Activated naive CD8-positive, alpha-beta T cell (primary cell): ENCODE results near the gene TOGARAM2.

Experiments used
- H3K27ac Mint-ChIP-seq: one replicate; pipeline ENCODE4 v1.8.0; 2021; ENCODE audit warnings: mixed read lengths
- H3K27me3 Mint-ChIP-seq: one replicate; pipeline ENCODE4 v1.8.0; 2021; ENCODE audit warnings: mixed read lengths
- H3K36me3 Mint-ChIP-seq: one replicate; pipeline ENCODE4 v1.8.0; 2021; ENCODE audit warnings: mixed read lengths
- H3K4me1 Mint-ChIP-seq: one replicate; pipeline ENCODE4 v1.8.0; 2021; ENCODE audit warnings: low read depth, mixed read lengths
- H3K4me3 Mint-ChIP-seq: one replicate; pipeline ENCODE4 v1.8.0; 2021; ENCODE audit warnings: mild to moderate bottlenecking, mixed read lengths
- H3K9me3 Mint-ChIP-seq: one replicate; pipeline ENCODE4 v1.8.0; 2021; ENCODE audit warnings: low read depth, mixed read lengths

TOGARAM2 gene

DNA sequence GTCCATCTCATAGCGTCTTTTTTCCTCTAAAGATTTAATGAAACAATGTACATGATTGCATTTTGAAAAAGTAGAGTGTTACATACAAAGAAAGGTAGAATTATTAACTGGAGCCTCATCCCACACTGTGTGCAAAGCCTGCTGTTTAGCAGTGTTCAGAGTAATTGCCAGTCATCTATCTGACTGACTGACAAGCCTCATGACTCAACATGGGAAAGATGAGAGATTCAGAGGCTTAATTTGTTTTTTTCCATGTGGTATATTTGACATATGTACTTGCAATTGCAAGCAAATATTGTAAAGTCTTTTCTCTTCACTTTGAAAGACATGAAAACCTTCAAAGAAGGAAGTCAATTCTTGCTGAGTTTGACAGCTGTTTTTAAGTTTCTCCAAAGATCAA is 78.5 kb downstream of the TOGARAM2 start:
- H3K4me1 Mint-ChIP-seq, result peaks cover 11% of the 10 kb centered on the region
- H3K36me3 Mint-ChIP-seq, result no peaks in the 10 kb centered on the region
- H3K27me3 Mint-ChIP-seq, result no peaks in the 10 kb centered on the region
- no peak overlapping the region for H3K4me3 Mint-ChIP-seq
- peak overlapping the region; percentile 78 for H3K27ac Mint-ChIP-seq
- H3K9me3 Mint-ChIP-seq, result no peaks in the 10 kb centered on the region

DNA sequence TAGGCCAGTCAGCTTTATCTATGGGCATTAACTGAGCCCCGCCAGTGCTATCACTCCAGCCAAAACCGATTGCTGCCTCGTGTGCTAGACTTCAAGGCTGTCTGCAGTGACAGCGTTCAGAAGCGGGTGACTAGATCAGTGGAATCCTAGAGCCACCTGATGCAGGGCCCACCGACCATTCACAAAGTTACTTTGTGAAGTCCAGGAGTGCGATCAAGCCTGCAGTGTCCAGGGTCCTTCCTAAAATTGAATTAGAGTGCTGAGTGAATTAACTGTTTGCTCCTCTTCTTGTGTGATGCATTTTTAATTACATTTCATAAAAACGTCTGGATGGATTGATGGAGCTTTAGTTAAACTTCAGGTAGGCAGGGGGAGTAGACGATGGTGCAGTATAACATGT is 79.3 kb downstream of the TOGARAM2 start:
- H3K9me3 Mint-ChIP-seq, result no peaks in the 10 kb centered on the region
- H3K4me1 Mint-ChIP-seq, result peaks cover 11% of the 10 kb centered on the region
- no peaks in the 10 kb centered on the region for H3K36me3 Mint-ChIP-seq
- no peak overlapping the region for H3K4me3 Mint-ChIP-seq
- H3K27ac Mint-ChIP-seq, result no peak overlapping the region
- no peaks in the 10 kb centered on the region for H3K27me3 Mint-ChIP-seq

DNA sequence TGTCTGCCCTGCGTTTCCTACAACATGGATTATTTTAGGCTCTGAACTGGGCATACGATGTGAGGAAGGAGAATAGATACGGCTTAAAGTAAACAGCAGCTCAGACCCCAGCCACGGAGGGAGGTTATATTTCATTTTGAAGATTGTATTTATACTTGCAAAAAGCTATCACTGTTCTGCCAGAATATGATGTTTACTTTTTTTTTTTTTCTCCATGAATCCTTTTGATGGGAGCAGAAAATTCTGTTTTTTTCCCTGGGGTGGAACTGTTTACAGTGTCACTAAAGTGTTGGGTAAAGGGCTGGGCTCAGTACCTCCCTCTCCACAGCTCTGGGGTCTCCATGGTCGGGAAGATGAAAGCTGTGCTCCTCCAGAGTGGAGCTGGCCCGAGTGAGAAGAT is 80.1 kb downstream of the TOGARAM2 start:
- Mint-ChIP-seq H3K27ac (no peak overlapping the region), H3K4me3 (no peak overlapping the region), H3K9me3 (no peaks in the 10 kb centered on the region), H3K4me1 (peaks cover 11% of the 10 kb centered on the region), H3K27me3 (no peaks in the 10 kb centered on the region), H3K36me3 (no peaks in the 10 kb centered on the region)

DNA sequence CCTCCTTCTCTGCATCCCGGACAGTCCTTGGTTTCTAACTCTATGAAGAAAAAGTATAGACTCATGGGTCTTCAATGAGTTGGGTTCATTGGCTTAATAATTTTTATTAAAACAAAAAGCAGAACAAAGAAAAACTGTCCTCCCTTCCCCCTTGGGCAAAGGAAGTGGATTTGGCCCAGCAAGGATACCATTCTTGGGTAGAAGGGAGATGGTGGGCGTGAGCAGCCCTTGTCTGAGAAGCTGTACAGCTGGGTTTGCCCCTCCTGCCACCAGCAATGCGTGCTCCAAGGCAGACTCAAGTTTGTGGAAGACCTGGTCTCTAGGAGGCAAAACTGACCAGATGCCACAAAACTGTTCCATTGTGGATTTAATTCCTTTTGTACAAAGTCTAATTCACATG is 80.5 kb downstream of the TOGARAM2 start:
- Mint-ChIP-seq H3K27ac (no peak overlapping the region), H3K9me3 (no peaks in the 10 kb centered on the region), H3K4me3 (no peak overlapping the region), H3K36me3 (no peaks in the 10 kb centered on the region), H3K27me3 (no peaks in the 10 kb centered on the region), H3K4me1 (peaks cover 11% of the 10 kb centered on the region)

DNA sequence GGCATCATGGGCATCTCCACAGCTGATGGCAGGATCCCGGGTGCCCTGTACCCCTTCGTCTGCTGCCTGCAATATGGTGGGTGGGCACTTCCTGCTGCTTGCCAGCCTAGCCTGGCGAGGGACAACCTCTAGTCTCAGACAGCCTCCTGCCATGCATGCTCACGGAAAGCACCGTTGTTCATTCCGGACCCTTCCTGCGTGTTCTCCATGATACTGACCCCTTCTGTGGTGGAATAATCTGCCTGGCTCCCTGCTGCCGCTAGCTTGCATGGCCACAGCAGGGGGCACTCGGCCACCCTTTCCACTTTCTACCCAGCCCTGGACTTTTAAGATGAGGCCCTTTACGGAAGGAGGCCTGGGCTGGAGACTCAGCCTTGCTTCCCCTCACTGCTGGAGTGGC is 81.3 kb downstream of the TOGARAM2 start:
- H3K27me3 Mint-ChIP-seq, result no peaks in the 10 kb centered on the region
- H3K4me3 Mint-ChIP-seq, result no peak overlapping the region
- no peak overlapping the region for H3K27ac Mint-ChIP-seq
- no peaks in the 10 kb centered on the region for H3K36me3 Mint-ChIP-seq
- H3K4me1 Mint-ChIP-seq, result peaks cover 11% of the 10 kb centered on the region
- no peaks in the 10 kb centered on the region for H3K9me3 Mint-ChIP-seq

DNA sequence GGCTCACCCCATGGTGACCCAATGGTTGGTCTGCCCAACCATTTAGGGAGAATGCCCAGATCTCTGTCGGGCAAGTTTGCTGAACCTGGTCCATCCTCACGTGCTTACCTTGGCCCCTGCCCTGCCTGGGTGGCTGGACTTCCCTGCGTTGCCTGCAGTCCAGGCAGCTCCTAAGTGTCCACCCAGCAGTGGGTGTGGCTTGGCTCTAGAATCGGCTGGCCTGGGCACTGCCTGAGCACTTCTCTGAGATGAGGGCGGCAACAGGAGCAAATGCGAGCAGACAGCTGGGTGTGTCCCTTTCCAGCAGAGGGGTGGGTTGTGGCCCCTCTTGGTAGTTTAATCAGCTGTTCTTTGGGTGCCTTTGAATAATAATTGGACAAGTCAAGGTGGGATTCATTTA is 82.0 kb downstream of the TOGARAM2 start:
- Mint-ChIP-seq H3K9me3 (no peaks in the 10 kb centered on the region), H3K27ac (no peak overlapping the region), H3K27me3 (no peaks in the 10 kb centered on the region), H3K4me1 (peaks cover 11% of the 10 kb centered on the region), H3K4me3 (no peak overlapping the region), H3K36me3 (no peaks in the 10 kb centered on the region)

DNA sequence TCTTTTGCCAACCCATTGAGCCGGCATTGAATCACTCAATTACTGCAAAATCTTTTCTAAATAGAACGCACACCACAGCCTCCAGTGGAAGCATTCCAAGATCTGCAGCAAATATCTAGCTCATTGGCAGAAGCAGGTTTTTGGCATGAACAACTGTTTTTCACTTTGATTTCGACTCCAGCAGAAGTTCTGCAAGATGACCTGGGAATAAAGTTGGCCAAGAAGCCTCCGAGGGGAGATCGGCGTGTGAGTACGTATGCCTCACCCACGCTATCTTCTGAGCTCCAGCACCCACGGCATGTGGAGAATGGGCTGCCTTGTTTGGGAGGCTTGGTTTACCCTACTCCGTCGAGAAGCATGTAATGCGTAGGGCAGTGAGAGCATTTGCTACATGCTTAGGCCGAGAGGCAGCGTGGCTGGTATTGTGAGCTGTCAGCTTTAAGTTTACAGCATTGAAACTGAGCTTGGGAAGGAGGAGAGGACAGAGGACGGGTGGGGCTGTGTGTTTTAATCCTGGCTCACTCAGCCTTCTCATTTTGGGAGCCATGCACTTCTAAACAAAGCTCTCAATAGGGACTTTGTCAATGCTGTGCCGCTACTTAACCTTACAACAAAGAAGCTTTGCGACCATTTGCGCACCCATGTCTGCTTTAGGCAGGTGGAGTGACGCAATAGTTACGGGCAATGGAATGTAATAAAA is 82.7 kb downstream of the TOGARAM2 start:
- no peak overlapping the region for H3K4me3 Mint-ChIP-seq
- peaks cover 11% of the 10 kb centered on the region for H3K4me1 Mint-ChIP-seq
- H3K27ac Mint-ChIP-seq, result no peak overlapping the region
- no peaks in the 10 kb centered on the region for H3K36me3 Mint-ChIP-seq
- H3K27me3 Mint-ChIP-seq, result no peaks in the 10 kb centered on the region
- H3K9me3 Mint-ChIP-seq, result no peaks in the 10 kb centered on the region

DNA sequence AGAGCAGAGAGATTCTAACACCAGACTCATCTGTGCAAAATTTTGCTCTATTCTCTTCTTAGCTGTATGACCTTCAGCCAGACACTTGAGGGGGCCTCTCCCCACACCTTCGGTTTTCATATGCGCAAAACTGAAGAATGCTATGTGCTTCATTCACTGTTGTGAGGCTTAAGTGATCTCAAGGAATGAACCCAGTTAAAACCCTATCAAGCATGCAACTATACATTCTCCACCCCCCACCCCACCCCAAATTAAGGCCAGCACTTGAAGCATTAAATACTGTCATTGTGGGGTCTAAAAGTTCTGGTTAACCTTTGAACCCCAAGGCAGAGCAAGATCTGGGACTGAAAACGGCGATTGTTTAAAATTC is 83.2 kb downstream of the TOGARAM2 start:
- Mint-ChIP-seq H3K9me3 (no peaks in the 10 kb centered on the region), H3K4me1 (peaks cover 10% of the 10 kb centered on the region), H3K4me3 (no peak overlapping the region), H3K27ac (peak overlapping the region; percentile 46), H3K27me3 (no peaks in the 10 kb centered on the region), H3K36me3 (no peaks in the 10 kb centered on the region)

DNA sequence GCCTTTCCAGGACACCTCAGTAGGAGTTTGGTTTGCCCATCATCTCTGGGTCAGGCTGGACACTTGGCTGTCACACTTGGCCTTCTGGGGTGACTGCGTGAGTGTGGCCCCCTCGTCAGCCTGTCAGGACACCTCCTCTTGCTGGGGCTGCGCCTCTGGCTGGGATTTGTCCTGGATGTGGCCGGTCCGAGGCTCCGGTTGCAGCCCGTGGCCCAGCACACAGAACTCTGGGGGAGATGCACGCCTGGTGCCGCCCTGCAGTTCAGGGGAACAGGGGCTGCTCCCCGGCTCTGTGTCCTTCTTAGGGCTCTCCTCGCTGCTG is 83.6 kb downstream of the TOGARAM2 start:
- Mint-ChIP-seq H3K4me1 (peaks cover 7% of the 10 kb centered on the region), H3K27me3 (no peaks in the 10 kb centered on the region), H3K4me3 (no peak overlapping the region), H3K27ac (no peak overlapping the region), H3K9me3 (no peaks in the 10 kb centered on the region), H3K36me3 (no peaks in the 10 kb centered on the region)

DNA sequence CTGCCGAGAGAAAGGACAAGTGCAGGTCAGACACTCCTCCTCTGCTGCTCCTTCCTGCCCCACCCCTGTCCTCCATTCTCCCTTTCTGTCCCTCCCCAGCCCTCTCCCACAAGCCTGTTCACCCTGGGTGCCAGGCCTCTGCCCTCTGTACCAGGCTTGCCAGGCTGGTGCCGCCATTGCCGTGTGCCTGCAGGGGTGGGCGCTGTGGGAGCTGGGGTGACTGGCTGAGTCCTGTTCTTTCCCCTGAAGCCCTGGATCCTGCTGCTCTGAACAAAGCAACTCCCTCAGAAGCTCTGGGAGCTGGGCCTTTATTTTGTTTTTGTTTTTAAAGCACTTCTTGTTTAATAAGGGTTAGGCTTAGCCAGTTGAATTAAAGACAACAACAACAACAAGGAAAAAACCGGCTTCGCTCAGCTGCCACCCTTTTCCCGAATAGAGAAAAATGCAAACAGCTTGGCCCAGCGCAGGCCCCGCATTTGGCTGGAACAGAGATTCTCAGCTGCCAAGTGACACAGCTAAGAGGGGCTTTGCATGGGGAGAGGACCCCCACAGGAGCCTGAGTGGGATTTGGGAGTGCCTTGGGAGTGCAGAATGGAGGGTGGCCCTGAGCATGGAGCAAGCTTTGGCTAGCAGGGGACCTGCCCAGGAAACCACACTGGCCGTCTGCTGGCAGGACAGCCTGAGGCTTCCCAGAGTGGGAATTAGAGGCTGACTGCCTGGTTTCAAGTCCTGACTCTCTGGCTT is 84.1 kb downstream of the TOGARAM2 start:
- Mint-ChIP-seq H3K9me3 (no peaks in the 10 kb centered on the region), H3K27me3 (no peaks in the 10 kb centered on the region), H3K4me1 (peaks cover 1% of the 10 kb centered on the region), H3K4me3 (no peak overlapping the region), H3K27ac (no peak overlapping the region), H3K36me3 (no peaks in the 10 kb centered on the region)

DNA sequence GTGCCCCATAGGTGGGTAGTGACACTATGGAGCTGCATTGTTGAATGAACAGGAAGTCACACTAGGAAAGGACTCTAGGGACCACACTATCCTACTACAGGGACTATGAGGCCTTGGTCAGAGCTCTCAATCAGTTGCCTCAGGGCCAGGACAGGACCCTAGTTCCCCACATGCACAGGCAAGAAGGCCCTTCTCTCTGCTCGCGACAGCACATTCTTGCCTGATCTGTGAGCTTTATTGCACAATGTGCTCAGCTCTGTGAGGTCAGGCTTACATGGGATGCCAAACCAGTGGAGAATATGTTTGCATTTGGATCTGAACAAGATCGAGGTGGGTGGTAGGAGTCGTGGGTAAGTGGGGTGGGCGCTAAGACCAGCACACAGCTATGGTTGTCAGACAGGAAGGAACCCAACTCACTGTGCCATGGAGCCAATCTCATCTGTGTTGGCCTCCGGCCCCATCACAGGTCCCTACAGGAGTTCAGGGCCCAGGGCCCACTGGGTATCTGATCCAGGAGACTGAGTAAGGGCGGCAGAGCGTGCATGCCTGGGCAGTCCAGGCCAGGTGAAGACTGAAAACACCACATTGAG is 85.3 kb downstream of the TOGARAM2 start:
- Mint-ChIP-seq H3K4me1 (no peaks in the 10 kb centered on the region), H3K27me3 (no peaks in the 10 kb centered on the region), H3K27ac (no peak overlapping the region), H3K36me3 (no peaks in the 10 kb centered on the region), H3K4me3 (no peak overlapping the region), H3K9me3 (no peaks in the 10 kb centered on the region)

DNA sequence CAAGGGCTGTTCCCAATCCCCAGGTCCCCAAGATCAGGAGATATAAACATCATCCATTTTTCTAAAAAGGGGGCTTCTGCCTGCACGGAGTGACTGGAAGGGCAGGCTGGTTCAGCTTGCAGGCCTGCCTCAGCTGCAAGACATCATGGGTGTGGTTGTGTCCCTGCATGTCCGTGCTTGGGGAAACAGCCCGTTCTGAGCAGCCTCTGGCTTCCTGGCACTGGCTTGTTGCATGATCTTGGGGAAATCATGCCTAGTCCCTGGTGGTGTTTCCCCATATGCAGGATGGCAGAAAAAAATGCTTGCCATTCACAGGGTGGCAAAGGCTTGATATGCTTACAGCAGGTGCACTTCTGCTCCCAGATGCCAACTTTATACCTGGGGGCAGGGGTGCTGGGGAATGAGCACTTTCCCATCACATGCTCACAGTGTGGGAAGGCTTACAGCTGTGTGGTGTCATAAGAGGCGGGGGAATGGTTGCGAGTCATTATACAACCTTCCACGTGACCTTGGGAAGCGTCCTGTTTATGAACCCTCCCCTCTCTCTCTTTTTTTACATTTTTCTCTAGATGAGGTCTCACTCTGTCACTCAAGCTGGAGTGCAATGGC is 86.0 kb downstream of the TOGARAM2 start:
- H3K9me3 Mint-ChIP-seq, result no peaks in the 10 kb centered on the region
- no peak overlapping the region for H3K4me3 Mint-ChIP-seq
- no peak overlapping the region for H3K27ac Mint-ChIP-seq
- H3K4me1 Mint-ChIP-seq, result no peaks in the 10 kb centered on the region
- H3K27me3 Mint-ChIP-seq, result no peaks in the 10 kb centered on the region
- no peaks in the 10 kb centered on the region for H3K36me3 Mint-ChIP-seq

DNA sequence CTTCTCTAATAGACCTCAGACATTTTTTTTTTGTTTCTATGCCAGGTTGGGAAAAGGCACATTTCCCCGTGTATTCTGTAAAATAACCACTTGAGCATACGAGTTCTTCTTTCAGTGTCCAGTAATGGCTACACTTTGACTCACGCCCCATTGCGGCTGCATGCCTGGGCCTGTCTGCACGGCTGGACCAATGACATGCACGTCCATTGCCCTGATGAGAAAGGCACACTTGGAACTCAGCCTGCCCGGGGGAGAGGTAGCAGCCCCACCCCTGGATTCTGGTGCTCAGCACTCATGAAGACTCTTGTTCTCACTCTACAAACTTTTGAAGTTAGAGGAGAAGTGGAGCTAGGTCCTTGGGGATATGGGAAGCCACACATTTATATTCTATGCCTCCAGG is 87.4 kb downstream of the TOGARAM2 start:
- Mint-ChIP-seq H3K27ac (no peak overlapping the region), H3K36me3 (no peaks in the 10 kb centered on the region), H3K4me3 (no peak overlapping the region), H3K9me3 (no peaks in the 10 kb centered on the region), H3K27me3 (no peaks in the 10 kb centered on the region), H3K4me1 (no peaks in the 10 kb centered on the region)

DNA sequence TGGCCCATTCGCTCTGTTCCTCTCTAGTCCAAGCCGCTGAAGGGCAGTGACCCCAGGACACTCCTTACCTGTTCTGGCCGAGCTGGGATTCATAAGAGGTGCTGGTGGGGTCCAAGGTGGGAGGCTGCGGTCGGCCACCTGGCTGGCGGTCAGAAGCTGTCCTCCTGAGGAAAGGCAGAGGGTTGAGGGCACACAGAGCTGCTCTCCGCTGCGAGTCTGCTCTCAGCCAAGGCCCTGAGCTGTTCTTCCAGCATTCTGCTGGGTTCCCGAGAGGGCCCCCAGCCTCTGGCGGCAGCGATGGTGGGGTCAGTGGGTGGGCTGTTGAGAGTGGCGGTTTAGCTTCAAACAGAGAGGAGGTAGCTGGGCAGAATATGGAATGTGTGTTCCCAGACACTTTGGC is 89.4 kb downstream of the TOGARAM2 start:
- no peaks in the 10 kb centered on the region for H3K36me3 Mint-ChIP-seq

More for the DNA sequence above, 89.4 kb downstream of the TOGARAM2 start:
- Mint-ChIP-seq H3K4me1 (no peaks in the 10 kb centered on the region), H3K27ac (no peak overlapping the region), H3K27me3 (no peaks in the 10 kb centered on the region), H3K4me3 (no peak overlapping the region), H3K9me3 (no peaks in the 10 kb centered on the region)
